HEK293 (cell line): ENCODE measurements around the gene CHST15.

ENCODE experiments used
- CTCF ChIA-PET: fragments of 350-600 bp; formaldehyde crosslinking; extraction: SDS; loops from one replicate; lab custom pipeline; 2021; ENCODE audit warnings: antibody characterized with exemption; lab: Yijun Ruan, JAX
- POLR2A ChIA-PET: fragments of 300-600 bp; formaldehyde crosslinking; extraction: SDS; loops from one replicate; lab custom pipeline; 2020; ENCODE audit warnings: antibody characterized with exemption, inconsistent platforms; lab: Yijun Ruan, JAX
- H3K27ac ChIP-seq: fragments of 200-500 bp; sonication (Bioruptor generic); 2 replicates; pipeline ENCODE4 v1.5.1; 2014; ENCODE audit warnings: low read depth, low read length, control low read depth, inconsistent platforms; ENCODE audit errors: extremely low read depth
- H3K36me3 ChIP-seq, 2 experiments: fragments of 200-500 bp in 1 of 2; sonication (Bioruptor generic) in 1 of 2; 1 replicate in 1 of 2; 2 replicates in 1 of 2; pipeline ENCODE4 v1.5.1; 2014 to 2017; ENCODE audit warnings: inconsistent platforms in 2 of 2, low read length in 2 of 2; ENCODE audit not compliant: control insufficient read depth in 2 of 2, insufficient read depth in 1 of 2
- H3K4me1 ChIP-seq: fragments of 200-500 bp; sonication (Bioruptor generic); 2 replicates; pipeline ENCODE4 v1.5.1; 2014; ENCODE audit warnings: mild to moderate bottlenecking, low read length, inconsistent platforms; ENCODE audit not compliant: control insufficient read depth, insufficient read depth
- H3K4me3 ChIP-seq: 2 replicates; pipeline ENCODE4 v1.5.1; 2011; ENCODE audit warnings: low read depth, mild to moderate bottlenecking, control low read depth, low read length, moderate library complexity
- H3K9me3 ChIP-seq: fragments of 200-500 bp; sonication (Bioruptor generic); 2 replicates; pipeline ENCODE4 v1.5.1; 2014; ENCODE audit warnings: low read depth, low read length, inconsistent platforms; ENCODE audit not compliant: control insufficient read depth, insufficient read depth
- EGR2 ChIP-seq: fragments of 450-650 bp; formaldehyde crosslinking; IDR thresholded peaks from 2 replicates; pipeline ENCODE4 v1.5.1; 2016; ENCODE audit warnings: low read depth, missing biosample characterization, missing genetic modification characterization
- ELK4 ChIP-seq: IDR thresholded peaks from 2 replicates; pipeline ENCODE4 v1.6.1; 2011; ENCODE audit warnings: mild to moderate bottlenecking, low read depth, low read length, borderline replicate concordance
- KLF9 ChIP-seq: fragments of 450-650 bp; formaldehyde crosslinking; IDR thresholded peaks from 2 replicates; pipeline ENCODE4 v1.5.1; 2016; ENCODE audit warnings: missing biosample characterization, missing genetic modification characterization, low read depth
- MEIS1 ChIP-seq: sonication (generic); formaldehyde crosslinking; IDR thresholded peaks from 2 replicates; pipeline ENCODE4 v1.8.1; 2022; ENCODE audit warnings: missing genetic modification reagents, mild to moderate bottlenecking, borderline replicate concordance
- PRDM10 ChIP-seq: fragments of 450-650 bp; formaldehyde crosslinking; IDR thresholded peaks from 2 replicates; pipeline ENCODE4 v1.5.1; 2016; ENCODE audit warnings: missing biosample characterization, missing genetic modification characterization
- WT1 ChIP-seq: fragments of 450-650 bp; formaldehyde crosslinking; IDR thresholded peaks from 2 replicates; pipeline ENCODE4 v1.5.1; 2016; ENCODE audit warnings: missing biosample characterization, missing genetic modification characterization
- ZBTB10 ChIP-seq: fragments of 450-650 bp; formaldehyde crosslinking; IDR thresholded peaks from 2 replicates; pipeline ENCODE4 v1.5.1; 2016; ENCODE audit warnings: missing biosample characterization, missing genetic modification characterization
- ZFHX2 ChIP-seq: fragments of 450-650 bp; formaldehyde crosslinking; conservative IDR thresholded peaks from 2 replicates; pipeline ENCODE4 v1.5.1; 2016; ENCODE audit warnings: missing biosample characterization, missing genetic modification characterization
- ZFP37 ChIP-seq: fragments of 450-650 bp; formaldehyde crosslinking; IDR thresholded peaks from 2 replicates; pipeline ENCODE4 v1.5.1; 2016; ENCODE audit warnings: missing biosample characterization, missing genetic modification characterization
- ZNF16 ChIP-seq: fragments of 450-650 bp; formaldehyde crosslinking; IDR thresholded peaks from 2 replicates; pipeline ENCODE4 v1.5.1; 2016; ENCODE audit warnings: low read depth, missing biosample characterization, missing genetic modification characterization
- ZNF24 ChIP-seq: fragments of 450-650 bp; formaldehyde crosslinking; IDR thresholded peaks from 2 replicates; pipeline ENCODE4 v1.5.1; 2016; ENCODE audit warnings: missing biosample characterization, missing genetic modification characterization
- ZNF274 ChIP-seq, 2 experiments: fragments of 200-500 bp in 1 of 2; fragments of 450-650 bp in 1 of 2; sonication (Bioruptor generic) in 1 of 2; formaldehyde crosslinking in 1 of 2; IDR thresholded peaks; 2 replicates each; pipeline versions ENCODE4 v1.5.1 to v1.6.1; 2014 to 2016; ENCODE audit warnings: borderline replicate concordance in 1 of 2, inconsistent platforms in 1 of 2, low read length in 1 of 2, missing biosample characterization in 1 of 2, missing genetic modification characterization in 1 of 2
- ZNF302 ChIP-seq: fragments of 450-650 bp; formaldehyde crosslinking; IDR thresholded peaks from 2 replicates; pipeline ENCODE4 v1.5.1; 2016; ENCODE audit warnings: missing biosample characterization, missing genetic modification characterization, low read depth
- ZNF335 ChIP-seq: fragments of 450-650 bp; formaldehyde crosslinking; conservative IDR thresholded peaks from 2 replicates; pipeline ENCODE4 v1.5.1; 2016; ENCODE audit warnings: missing biosample characterization, missing genetic modification characterization
- ZNF426 ChIP-seq: fragments of 450-650 bp; formaldehyde crosslinking; IDR thresholded peaks from 2 replicates; pipeline ENCODE4 v1.5.1; 2017; ENCODE audit warnings: missing biosample characterization, missing genetic modification characterization, mild to moderate bottlenecking, inconsistent platforms, moderate library complexity
- ZNF623 ChIP-seq: fragments of 450-650 bp; formaldehyde crosslinking; IDR thresholded peaks from 2 replicates; pipeline ENCODE4 v1.5.1; 2016; ENCODE audit warnings: missing biosample characterization, missing genetic modification characterization
- ZNF629 ChIP-seq: fragments of 450-650 bp; formaldehyde crosslinking; IDR thresholded peaks from 2 replicates; pipeline ENCODE4 v1.5.1; 2017; ENCODE audit warnings: missing biosample characterization, missing genetic modification characterization
- ZNF76 ChIP-seq: fragments of 450-650 bp; formaldehyde crosslinking; IDR thresholded peaks from 2 replicates; pipeline ENCODE4; 2016; ENCODE audit warnings: low read depth, missing biosample characterization, missing genetic modification characterization, borderline replicate concordance
- ZNF776 ChIP-seq: fragments of 450-650 bp; formaldehyde crosslinking; IDR thresholded peaks from 2 replicates; pipeline ENCODE4 v1.5.0; 2017; ENCODE audit warnings: missing biosample characterization, missing genetic modification characterization, borderline replicate concordance
- TF ChIP-seq, protein P1 (sequence below): fragments of 450-650 bp; formaldehyde crosslinking; IDR thresholded peaks from 2 replicates; pipeline ENCODE4; 2016; ENCODE audit warnings: missing biosample characterization, missing genetic modification characterization
- TF ChIP-seq, protein P2 (sequence below): fragments of 450-650 bp; formaldehyde crosslinking; IDR thresholded peaks from 2 replicates; pipeline ENCODE4 v1.5.1; 2016; ENCODE audit warnings: missing biosample characterization, missing genetic modification characterization

CHST15 gene

GRCh38 chr10:124002391-124003069 lies 90.9 kb downstream of the CHST15 start (continued):
- no peak for TF ChIP-seq ELK4
- TF ChIP-seq ZNF76, result no peak
- TF ChIP-seq, protein P1, sequence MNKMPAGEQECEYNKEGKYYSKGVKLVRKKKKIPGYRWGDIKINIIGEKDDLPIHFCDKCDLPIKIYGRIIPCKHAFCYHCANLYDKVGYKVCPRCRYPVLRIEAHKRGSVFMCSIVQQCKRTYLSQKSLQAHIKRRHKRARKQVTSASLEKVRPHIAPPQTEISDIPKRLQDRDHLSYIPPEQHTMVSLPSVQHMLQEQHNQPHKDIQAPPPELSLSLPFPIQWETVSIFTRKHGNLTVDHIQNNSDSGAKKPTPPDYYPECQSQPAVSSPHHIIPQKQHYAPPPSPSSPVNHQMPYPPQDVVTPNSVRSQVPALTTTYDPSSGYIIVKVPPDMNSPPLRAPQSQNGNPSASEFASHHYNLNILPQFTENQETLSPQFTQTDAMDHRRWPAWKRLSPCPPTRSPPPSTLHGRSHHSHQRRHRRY (tag by site-specific recombination), result no peak
- no peak for TF ChIP-seq PRDM10
- no peak for TF ChIP-seq KLF9 (tag by site-specific recombination)
- no peak for TF ChIP-seq MEIS1

- H3K4me1 ChIP-seq, result peaks cover 2% of the 10 kb centered on the region
- POLR2A ChIA-PET, result no interaction called here
- H3K9me3 ChIP-seq, result no peaks in the 10 kb centered on the region
- CTCF ChIA-PET, result interaction anchor here (1.3 kb wide), 1 partner anchor 387 kb away, joined by 9 read pairs; no protein-coding TSS in a partner anchor
- no peak overlapping the region for H3K4me3 ChIP-seq
- peaks cover 0 to 1% of the 10 kb centered on the region in 2 experiments; a peak in 1 of 3 replicates for H3K36me3 ChIP-seq
- no peak overlapping the region for H3K27ac ChIP-seq
- TF ChIP-seq ZFP37 (tag by site-specific recombination) (no peak), ZNF629 (tag by site-specific recombination) (no peak), ZNF623 (tag by site-specific recombination) (no peak), ZFHX2 (tag by site-specific recombination) (no peak), ZNF16 (tag by site-specific recombination) (no peak), ZBTB10 (tag by site-specific recombination) (no peak), EGR2 (tag by site-specific recombination) (no peak), WT1 (tag by site-specific recombination) (no peak), ZNF426 (tag by site-specific recombination) (no peak), ZNF335 (tag by site-specific recombination) (no peak), ZNF24 (no peak), ZNF302 (no peak), ZNF776 (no peak), ZNF274 (IDR thresholded peaks at IDR 0.05; ENCODE audit: low read length) (no peak), ZNF274 (tag by site-specific recombination; IDR thresholded peaks at IDR 0.05; ENCODE audit: borderline replicate concordance) (no peak)
- TF ChIP-seq, protein P2, sequence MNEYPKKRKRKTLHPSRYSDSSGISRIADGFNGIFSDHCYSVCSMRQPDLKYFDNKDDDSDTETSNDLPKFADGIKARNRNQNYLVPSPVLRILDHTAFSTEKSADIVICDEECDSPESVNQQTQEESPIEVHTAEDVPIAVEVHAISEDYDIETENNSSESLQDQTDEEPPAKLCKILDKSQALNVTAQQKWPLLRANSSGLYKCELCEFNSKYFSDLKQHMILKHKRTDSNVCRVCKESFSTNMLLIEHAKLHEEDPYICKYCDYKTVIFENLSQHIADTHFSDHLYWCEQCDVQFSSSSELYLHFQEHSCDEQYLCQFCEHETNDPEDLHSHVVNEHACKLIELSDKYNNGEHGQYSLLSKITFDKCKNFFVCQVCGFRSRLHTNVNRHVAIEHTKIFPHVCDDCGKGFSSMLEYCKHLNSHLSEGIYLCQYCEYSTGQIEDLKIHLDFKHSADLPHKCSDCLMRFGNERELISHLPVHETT (tag by site-specific recombination), result no peak
- TF ChIP-seq, protein P1 (tag by site-specific recombination), result no peak
These were observed 91.8 kb downstream of the CHST15 start for GRCh38 chr10:124001391-124002148.
